Measurements from ENCODE around the gene PPFIBP1. TPM values are rescaled to one million over a fixed set of nuclear protein-coding genes. Genes with fewer than 3 reads are reported as not detected.

The PPFIBP1 gene
- total and polyA plus RNA-seq, 2 of the 13 experiments (the other 11 are each of a cell fraction or from before 2014, with no cell fraction given), result 16.2 to 21.8 TPM

DNA sequence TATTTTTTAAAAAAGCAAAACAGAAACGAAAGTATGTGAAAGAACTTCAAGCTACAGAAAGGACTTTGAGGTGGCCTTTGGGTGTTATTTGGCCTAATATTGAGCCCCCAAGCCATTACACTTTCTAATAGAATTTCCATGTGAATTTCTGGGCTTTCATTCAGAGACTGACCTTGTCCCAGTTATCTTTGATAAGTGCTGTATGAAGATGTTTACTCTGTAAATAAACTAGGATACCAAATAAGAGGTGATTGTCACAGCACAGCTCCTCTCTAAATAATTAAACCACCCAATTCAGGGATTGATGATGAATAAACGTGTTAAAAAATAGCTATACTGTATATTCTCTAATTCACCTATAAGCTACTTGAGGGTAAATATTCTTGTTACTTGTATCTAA lies 32.8 kb upstream of the PPFIBP1 start (continued):
- TF ChIP-seq KIAA2018 (CRISPR knock-in tag; IDR thresholded peaks at IDR 0.05; ENCODE audit: borderline replicate concordance) (no peak), PHF21A (CRISPR knock-in tag; IDR thresholded peaks at IDR 0.05) (no peak), ZNF749 (CRISPR knock-in tag; IDR thresholded peaks at IDR 0.05; ENCODE audit: borderline replicate concordance) (no peak), GATAD2A (CRISPR knock-in tag; IDR thresholded peaks at IDR 0.05) (no peak), GMEB2 (CRISPR knock-in tag; IDR thresholded peaks at IDR 0.05; ENCODE audit: low read depth) (no peak), DNMT3B (CRISPR knock-in tag; conservative IDR thresholded peaks at IDR 0.05) (no peak)
